Transverse colon (tissue), 4 donors: ENCODE measurements around the gene AIFM1.

ENCODE experiments used
- CTCF ChIP-seq, 5 experiments: fragments of 200-600 bp in 3 of 5; fragments of 450-650 bp in 2 of 5; sonication (generic) in 3 of 5; IDR thresholded peaks; 1 replicate in 2 of 5; 2 replicates in 3 of 5; pipeline ENCODE4 v1.5.1; 2016 to 2017; ENCODE audit warnings: antibody characterized with exemption in 5 of 5, inconsistent platforms in 3 of 5, mild to moderate bottlenecking in 2 of 5, moderate library complexity in 1 of 5
- EP300 ChIP-seq: sonication (generic); formaldehyde crosslinking; IDR thresholded peaks from one replicate; pipeline ENCODE4 v1.6.1; 2017; ENCODE audit warnings: antibody characterized with exemption, low read depth
- POLR2A ChIP-seq: fragments of 450-650 bp; IDR thresholded peaks from one replicate; pipeline ENCODE4 v1.6.1; 2016; ENCODE audit warnings: antibody characterized with exemption, mild to moderate bottlenecking, moderate library complexity
- POLR2AphosphoS5 ChIP-seq, 3 donors: sonication (generic); formaldehyde crosslinking; IDR thresholded peaks; one replicate each; pipeline ENCODE4 v1.6.1; 2016; ENCODE audit warnings: antibody characterized with exemption in 3 of 3

- TF ChIP-seq CTCF (IDR thresholded peaks at IDR 0.05) (no peak), POLR2A (no peak), POLR2AphosphoS5 (IDR thresholded peaks at IDR 0.05) (no peak), EP300 (no peak)
These were observed 82.5 kb downstream of the AIFM1 start for GRCh38 chrX:130083107-130083490.
